GM21381 (cell line): ENCODE results near the gene MFSD1.
"Not testable (repeated sequence)": the region's sequence is repeated elsewhere in the genome, so short reads cannot be mapped to it uniquely, and the experiment has no call there.

Experiments
- ATAC-seq: cut with Tn5 transposase; IDR thresholded peaks from one replicate; pipeline ENCODE4 v1.9.1; 2021; ENCODE audit warnings: mild to moderate bottlenecking, moderate library complexity; ENCODE audit not compliant: unreplicated experiment

MFSD1 gene

DNA sequence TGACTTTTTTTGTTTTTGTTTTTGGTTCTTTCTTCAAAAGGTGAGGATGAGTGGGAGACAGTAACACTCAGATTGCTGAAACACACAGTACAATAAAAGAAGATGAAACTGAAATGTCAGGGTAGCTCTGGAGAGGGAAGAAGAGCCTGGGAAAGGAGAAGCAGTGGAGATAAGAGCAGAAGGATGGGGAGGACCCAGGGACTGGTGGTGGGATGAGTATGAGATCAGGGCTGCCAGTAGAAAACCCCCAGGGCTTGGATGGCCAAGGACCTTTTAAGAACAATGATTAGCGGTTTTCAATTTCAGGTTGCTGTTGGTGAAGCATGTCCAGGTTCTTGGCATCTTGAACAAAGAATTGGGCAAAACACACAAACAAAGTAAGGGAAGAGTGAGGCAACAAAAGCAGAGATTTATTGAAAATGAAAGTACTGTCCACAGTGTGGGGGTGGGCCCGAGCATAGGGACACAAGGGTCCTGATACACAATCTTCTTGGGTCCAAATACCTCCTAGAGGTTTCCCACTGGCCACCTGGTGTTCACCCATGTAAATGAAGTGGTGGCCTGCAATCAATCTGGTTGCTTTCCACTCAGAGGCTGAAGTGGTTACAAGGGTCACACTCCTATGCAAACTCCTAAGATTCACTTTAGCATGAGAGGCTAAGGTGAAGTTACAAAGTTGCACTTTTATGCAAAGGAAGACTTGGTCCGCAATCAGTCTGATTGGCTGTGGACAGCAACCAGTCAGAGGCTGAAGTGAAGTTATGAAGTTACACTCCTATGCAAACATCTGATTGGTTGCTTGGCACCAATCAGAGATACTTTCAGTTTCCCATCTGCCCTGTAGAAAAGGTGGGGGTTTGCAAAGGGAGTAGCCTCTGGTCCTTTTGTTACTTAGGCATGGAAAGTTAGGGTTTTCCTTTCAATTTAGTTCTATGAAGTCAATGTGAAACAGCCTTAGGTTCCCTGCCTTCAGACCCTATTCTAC, 26.1 kb upstream of the MFSD1 start:
- ATAC-seq, result peak; percentile 54

DNA sequence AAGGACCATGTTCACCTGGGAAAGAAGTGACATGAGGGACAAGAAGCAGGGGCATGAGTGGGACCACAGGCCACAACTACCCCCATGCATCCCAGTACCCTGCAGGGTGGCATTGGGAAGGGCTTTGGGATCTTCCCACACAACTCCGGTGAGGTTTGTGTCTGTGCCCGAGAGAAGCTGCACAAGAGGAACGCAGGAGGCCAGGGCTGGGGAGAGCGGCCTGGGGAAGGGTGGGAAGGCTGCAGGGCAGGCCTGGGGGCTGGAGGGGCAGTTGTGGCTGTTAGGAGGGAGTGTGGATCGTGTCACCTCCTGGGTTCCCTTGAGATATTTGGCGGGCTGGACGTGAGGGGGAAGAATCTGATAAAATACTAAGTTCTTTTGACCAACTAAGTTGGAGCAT, 25.3 kb upstream of the MFSD1 start:
- ATAC-seq, result no peak

DNA sequence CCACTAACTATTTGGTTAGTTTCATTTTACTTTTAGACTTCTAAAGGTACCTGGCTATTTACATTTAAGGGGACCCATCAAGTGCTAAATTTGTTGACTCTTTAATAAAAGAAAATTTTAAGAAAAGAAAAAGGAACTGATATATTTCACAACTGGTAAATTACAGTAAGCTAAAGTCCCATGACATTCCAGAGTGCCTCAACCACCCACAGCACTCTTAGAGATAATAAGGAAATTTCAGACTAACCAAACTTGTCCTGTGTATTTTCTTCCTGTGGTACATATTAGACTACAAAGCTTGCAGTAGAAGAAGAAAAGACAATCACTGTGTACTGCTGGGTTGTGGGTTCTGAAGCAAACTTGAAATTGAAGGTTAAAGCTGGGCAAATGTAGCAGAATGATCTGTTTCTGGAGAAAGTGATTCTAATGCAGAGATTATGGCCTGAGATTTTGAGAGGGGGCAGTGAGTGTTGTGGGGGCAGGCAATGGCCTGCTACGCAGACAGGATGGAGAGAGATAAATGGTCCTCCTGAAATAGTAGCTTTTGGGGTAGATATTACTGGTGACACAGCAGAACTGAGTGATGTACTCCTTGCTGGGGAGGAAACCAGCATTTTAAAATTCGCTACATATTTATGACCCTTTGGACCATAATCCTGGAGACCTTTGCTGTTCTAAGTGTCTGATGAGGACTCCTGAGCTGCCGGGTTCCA, 24.5 kb upstream of the MFSD1 start:
- ATAC-seq, result no peak

DNA sequence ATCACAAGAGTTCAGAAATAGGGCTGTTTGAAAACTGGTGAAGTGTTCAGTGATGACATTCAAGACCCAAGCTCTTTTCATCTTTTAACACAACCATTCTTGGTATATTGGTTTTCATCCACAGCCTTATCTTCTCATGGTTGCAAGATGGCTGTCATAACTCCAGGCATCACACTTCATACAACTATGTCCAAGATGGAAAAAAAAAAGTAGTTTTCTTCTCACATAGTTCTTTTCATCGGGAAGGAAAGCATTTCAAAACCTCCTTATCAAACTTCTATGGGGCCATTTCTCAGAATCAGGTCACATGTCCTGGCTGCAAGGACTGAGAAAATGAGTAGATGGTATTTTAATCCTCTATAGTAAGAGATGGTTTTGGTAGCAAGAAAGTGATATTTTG, 21.1 kb upstream of the MFSD1 start:
- no peak for ATAC-seq

DNA sequence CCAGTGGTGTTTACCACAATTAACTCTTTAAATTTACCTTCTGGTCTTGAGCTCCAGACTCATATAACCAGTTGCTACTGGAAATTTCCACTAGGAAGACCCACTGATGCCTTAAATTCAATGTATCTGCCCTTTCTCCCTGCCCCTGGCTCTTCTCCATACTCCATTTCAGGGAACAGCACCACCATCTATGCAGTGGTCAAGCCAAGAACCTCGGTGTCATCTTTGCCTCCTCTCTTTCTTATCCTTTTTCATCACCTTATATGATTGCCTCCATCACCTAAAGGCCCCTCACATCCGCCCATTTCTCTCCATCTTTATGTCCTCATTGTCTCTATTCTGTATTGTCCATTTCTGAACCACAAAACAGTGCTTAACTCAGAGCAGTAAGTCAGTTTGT, 20.7 kb upstream of the MFSD1 start:
- ATAC-seq, result no peak

GRCh38 chr3:158781849-158782248, 20.0 kb upstream of the MFSD1 start:
- ATAC-seq, result no peak

- no peak for ATAC-seq
These were observed 19.4 kb upstream of the MFSD1 start for GRCh38 chr3:158782283-158782989.

DNA sequence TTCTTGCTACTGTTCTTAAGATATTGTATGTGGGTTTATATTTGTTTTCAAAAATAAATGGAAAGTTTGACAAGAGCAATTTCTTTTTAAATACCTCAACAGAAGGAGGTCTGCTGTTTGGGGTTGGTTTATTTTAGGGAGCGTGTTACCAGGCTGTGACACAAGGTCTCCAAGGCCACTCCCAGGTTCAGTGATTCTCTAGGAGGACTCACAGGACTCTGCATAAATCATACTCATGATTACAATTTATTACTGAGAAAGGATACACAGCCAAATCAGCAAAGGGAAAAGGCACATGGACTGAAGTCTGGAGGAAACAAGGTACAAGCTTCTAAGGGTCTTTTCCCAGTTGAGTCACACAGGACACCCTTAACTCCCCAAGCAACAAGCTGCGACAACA, 18.8 kb upstream of the MFSD1 start:
- ATAC-seq, result no peak

DNA sequence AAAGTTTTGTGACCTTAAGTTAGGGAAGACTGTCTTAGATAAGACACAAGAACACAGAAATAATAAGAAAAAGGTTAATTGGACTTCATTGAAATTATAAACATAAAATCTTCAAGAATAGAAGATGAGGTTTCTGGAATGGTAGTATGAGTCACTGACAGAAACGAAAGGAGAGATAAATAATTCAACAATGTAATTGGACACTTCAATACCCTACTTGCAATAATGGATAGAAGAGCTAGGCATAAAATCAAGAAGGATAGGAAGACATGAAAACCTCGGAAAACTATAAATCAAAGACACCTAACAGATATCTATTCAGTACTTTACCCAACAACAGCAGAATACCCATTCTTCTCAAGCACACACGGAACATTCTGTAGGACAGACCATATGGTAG, 15.9 kb upstream of the MFSD1 start:
- no peak for ATAC-seq

GRCh38 chr3:158788446-158788845, 13.4 kb upstream of the MFSD1 start:
- no peak for ATAC-seq

DNA sequence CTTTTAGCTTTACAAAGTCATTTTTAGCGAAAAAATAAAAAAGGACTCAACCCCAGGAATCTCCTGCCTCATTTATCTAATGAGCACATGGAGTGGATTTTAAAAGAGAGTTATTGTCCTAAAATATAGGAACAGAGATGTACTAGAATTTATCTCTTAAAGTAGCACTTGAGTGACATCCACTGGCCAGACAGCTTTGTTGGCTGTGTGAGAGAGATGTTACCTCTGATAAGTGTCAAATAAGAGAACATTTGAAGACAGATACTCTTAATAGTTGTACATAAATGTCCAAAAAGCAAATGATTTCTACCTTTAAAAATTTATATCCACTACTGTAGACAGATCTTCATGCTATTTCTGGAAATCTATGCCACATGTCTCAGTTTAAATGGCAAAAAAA, 12.3 kb upstream of the MFSD1 start:
- ATAC-seq, result no peak

- peak; percentile 83 for ATAC-seq
These were observed 10.8 kb upstream of the MFSD1 start for GRCh38 chr3:158790901-158791589.

- not testable (repeated sequence) for ATAC-seq
These were observed 10.3 kb upstream of the MFSD1 start for GRCh38 chr3:158791590-158791920.

- no peak for ATAC-seq
These were observed 9.1 kb upstream of the MFSD1 start for GRCh38 chr3:158792709-158793108.

DNA sequence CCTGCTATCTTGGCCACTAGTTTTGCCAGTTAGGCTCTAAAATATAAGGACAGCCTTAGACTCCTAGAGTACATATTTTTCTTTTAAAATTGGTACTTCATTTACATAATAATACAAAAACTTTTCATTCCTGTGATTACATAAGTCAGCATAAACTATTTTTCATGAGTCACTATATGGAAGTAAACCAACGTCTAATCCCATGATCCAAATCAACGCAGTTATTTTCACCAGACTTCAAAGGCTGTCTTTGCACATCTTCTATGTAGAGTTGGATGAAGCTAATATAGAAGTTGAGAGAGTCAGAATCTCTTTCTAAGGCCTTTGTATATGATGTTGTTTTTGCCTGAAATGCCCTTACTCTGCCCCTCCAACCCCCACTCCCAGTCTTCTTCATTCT, 7.6 kb upstream of the MFSD1 start:
- ATAC-seq, result no peak

DNA sequence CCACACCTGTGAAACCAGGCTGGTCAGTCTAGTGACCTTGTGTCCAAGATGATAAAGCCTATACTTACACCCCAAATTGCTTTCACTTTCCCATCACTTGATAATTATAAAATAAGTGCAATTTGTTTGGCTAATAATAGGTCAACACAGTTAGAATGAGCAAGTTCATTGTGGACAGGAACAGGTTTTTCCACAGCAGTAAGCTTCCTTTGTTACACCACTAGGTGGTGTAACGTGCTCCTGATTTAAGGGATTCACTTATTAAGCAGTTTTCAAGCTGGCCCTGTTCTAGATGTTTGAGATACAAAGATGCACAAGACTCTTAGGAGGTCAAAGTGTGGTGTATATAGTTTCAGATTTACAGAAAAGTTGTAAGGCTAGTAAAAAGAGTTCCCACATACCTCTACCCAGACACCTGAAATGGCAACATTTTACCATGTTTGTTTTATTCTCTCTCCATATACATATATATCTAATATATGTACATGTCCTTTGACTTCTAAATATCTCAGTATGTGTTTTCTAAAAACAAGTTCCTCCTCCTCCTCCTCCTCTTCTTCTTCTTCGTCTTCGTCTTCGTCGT, 6.8 kb upstream of the MFSD1 start:
- ATAC-seq, result peak; percentile 54

GRCh38 chr3:158801201-158801600, 653 bp upstream of the MFSD1 start:
- ATAC-seq, result no peak

- peak; percentile 31 for ATAC-seq
These were observed 785 bp downstream of the MFSD1 start for GRCh38 chr3:158802409-158803268.

DNA sequence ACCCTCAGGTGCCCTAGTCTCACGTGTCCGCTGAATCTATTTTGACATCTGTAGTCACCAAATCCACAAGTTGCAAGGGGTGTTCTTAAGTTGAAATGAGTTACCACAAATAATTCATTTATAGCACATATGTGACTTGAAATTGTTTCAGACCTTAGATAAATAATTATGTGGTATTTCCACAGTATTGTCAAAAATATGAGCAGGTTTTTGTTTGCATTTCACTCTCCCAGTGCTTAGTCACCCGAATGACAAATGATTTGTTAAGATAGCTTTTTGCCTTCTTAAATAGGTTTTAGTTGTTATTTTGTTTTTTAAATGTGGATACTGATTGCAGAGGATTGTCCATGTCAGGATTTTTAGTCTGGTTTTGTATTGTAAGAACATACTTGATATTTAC, 2.6 kb downstream of the MFSD1 start:
- ATAC-seq, result no peak

DNA sequence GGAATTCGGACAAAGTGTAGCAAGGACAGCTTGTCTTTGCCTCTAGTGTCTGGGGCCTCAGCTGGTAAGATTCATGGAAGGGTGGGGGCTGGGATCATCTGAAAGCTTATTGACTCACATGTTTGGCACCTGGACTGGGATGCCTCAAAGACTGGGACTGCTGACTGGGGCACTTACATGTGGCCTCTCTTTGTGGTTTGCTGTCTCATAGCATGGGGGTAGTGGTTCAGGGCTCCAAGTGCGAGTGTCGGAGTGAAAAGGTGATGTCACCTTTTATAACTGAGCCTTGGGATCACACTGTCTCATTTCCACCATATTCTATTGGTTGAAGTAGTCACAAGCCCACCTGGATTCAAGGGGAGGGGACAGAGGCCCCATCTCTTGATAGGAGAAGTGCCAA, 6.8 kb downstream of the MFSD1 start:
- ATAC-seq, result no peak
